Rectal smooth muscle tissue (tissue), 1 donor: ENCODE data around the gene ISLR.

Experiments
- H3K27ac ChIP-seq: one replicate; pipeline ENCODE4 v1.7.0; 2013; ENCODE audit warnings: low read depth, low read length, inconsistent platforms
- H3K27me3 ChIP-seq: one replicate; pipeline ENCODE4 v1.7.0; 2013; ENCODE audit warnings: low read length; ENCODE audit not compliant: control insufficient read depth, insufficient read depth
- H3K36me3 ChIP-seq: one replicate; pipeline ENCODE4 v1.7.0; 2013; ENCODE audit warnings: low read length; ENCODE audit not compliant: control insufficient read depth, insufficient read depth
- H3K4me1 ChIP-seq: one replicate; pipeline ENCODE4 v1.7.0; 2013; ENCODE audit warnings: low read length; ENCODE audit not compliant: control insufficient read depth, insufficient read depth
- H3K4me3 ChIP-seq: one replicate; pipeline ENCODE4 v1.7.0; 2013; ENCODE audit warnings: low read length
- H3K9ac ChIP-seq: one replicate; pipeline ENCODE4 v1.7.0; 2013; ENCODE audit warnings: low read length

Gene ISLR

DNA sequence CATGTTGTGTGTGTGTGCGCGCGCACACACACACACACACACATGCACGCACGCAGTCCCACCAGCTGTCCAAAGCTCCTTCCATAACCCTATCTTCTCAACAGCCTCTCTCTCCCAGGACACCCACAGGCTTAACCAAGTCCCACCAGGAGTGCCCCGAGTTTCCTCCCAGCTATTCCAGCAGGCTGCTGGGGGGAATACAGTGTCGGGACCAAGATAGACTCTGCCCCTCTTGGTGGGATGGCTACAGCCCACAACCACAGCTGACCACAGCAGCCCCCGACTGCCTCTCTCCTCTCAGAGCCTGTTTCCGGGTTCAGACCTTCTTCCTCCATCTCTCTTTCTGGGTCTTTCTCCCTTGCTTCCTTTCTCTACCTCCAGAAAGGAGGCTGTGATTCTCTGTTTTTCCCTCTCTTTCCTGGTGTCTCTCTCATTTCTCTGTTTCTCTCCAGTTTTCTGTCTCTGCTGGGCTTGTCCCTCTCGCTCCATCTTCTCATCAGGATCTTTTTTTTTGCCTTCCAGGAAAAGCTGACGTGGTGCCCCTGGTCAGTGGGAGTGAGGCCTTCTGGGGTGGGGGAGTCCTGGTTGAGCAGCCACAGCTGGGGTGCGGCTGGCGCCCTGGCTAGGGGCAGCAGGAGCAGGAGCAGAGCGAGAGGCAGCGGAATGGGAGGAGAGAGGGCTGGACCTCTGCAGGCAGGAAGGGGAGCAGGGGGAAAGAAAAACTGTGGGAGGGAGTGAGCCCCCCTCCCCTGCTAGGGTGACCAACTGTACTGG is 3.3 kb upstream of the ISLR start:
- Histone ChIP-seq H3K27ac (no peak overlapping the region), H3K4me1 (peaks cover 23% of the 10 kb centered on the region)

DNA sequence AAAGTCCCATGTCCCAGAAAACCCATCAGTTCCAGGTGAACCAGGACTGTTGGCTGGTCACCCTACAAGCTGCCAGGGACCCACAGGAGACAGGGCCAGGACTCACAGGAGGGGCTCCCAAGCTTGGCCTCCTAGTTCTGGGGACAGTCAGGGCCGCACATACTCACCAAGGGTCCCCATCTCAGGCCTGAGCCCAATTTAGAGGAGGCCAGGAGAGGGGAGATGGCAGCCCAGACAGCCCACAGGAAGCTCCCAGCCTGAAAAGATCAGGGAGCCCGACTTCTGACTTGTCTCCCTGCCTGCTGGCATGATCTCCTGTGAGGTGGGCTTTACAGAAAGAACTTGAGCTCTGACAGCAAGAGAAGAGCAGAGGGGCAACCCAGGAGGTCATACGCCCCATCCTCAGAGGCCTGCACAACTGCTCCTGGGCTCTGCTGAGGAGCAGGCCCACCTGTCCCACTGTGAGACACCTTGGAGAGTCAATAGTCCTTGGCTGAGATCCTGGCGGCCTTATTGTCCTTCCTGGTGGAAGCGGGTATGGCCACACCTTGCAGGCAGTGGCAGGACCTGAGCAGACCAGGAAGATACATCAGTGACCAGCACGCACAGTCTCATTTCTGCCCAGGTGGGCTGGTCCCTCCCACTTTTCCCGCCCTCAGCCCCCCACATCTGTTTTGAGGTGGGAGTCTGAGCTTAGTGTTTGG is 2.5 kb upstream of the ISLR start:
- Histone ChIP-seq H3K36me3 (no peaks in the 10 kb centered on the region), H3K27ac (no peak overlapping the region), H3K4me3 (no peak overlapping the region), H3K27me3 (no peaks in the 10 kb centered on the region), H3K4me1 (peaks cover 24% of the 10 kb centered on the region), H3K9ac (no peak overlapping the region)

More for the DNA sequence above, 3.3 kb upstream of the ISLR start:
- H3K36me3 ChIP-seq: no peaks in the 10 kb centered on the region
- no peak overlapping the region for H3K4me3 ChIP-seq
- no peaks in the 10 kb centered on the region for H3K27me3 ChIP-seq
- H3K9ac ChIP-seq: no peak overlapping the region

DNA sequence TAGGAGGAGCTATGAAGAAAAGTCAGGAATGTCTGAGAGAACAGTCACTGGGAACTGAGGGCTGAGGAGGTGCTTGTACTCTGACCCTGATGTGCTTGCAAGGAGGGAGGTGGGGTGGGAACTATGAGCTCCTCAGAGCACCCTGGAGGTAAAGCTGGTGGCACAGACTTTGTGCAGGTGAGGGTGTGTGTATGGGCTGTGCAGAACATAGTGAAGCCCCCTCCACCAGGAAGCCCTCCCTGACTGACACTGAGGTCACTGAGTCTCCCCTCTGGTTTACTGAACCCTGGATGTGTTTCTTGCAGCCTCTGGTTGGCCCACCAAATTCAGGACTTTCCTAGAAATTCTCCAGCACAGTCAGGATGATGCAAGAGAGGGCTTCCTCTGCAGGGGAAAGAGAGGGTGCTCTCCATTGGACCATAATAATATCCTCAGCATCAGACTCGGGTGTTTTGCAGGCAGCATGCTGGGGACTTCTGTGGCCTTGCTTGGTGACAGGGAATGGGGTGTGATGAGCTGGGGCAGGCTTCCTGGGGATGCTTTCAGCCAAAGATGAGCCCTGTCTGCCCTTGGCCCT is 1.5 kb upstream of the ISLR start:
- H3K4me3 ChIP-seq: no peak overlapping the region
- H3K27me3 ChIP-seq: no peaks in the 10 kb centered on the region
- peaks cover 30% of the 10 kb centered on the region for H3K4me1 ChIP-seq
- H3K36me3 ChIP-seq: no peaks in the 10 kb centered on the region
- H3K27ac ChIP-seq: peak overlapping the region; percentile 40
- no peak overlapping the region for H3K9ac ChIP-seq

DNA sequence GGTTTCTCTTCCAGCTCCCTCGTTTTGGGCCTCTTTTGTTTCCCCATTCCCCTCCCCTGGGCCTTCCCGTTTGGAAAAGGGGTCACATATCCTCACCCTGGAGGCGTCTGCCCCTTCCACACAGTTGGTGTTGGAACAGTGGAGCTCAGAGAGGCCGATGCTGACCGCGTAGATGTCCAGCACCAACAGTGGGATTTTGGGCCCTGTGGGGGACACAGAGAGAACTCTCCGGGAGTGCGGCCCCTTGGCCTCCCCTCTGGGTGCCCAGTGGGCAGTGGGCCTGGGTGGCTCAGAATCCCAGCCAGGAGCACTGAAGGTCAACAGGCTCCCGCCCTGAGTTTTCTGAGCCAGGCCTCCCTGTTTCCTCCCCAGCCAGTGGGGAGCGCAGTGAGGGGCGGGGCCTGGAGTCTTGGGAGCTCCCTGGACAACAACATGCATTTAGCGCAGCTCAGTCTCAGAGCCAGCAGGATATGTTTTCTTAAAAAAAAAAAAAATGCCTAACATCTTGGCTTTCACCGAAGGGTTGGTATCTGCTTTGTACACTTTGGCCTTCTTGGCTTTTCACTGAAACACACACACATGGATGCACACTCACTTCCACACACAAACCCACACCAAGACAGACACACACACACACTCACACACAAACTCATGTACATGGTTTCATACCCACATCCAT is 670 bp upstream of the ISLR start:
- peaks cover 30% of the 10 kb centered on the region for H3K4me1 ChIP-seq
- H3K9ac ChIP-seq: no peak overlapping the region
- H3K27ac ChIP-seq: peak overlapping the region; percentile 77
- H3K36me3 ChIP-seq: no peaks in the 10 kb centered on the region
- peak overlapping the region; percentile 47 for H3K4me3 ChIP-seq
- no peaks in the 10 kb centered on the region for H3K27me3 ChIP-seq

DNA sequence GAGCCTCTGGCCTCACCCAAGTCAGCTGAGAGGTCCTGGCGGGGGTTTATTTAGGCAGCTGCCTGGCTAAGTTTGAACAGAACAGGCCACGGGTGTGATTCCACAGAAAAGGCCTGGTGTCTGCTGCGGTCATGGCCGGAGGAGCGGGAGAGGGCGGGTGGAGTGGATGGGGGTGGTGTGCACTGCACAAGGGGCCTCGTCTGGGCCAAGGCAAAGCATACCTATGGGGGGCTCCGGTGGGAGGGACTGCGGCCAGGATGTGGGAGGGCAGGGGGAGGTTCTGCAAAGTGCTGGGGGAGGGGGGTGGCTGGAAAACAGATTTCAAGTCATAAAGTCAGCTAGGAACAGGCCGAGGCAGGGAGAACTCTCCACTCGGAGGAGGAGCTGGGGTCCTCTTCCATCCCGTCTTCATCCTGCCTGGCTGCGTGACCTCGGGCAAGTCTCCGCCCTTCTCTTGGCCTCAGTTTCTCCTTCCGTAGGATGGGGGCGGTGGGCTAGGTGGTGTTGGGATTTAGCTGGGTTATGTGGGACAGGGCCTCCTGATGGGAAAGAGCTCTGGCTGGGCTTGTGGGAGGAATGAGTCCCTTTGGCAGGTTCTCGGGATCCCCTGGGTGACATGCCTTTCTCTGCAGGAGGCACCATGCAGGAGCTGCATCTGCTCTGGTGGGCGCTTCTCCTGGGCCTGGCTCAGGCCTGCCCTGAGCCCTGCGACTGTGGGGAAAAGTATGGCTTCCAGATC is 878 bp downstream of the ISLR start:
- Histone ChIP-seq H3K4me3 (peak overlapping the region; percentile 60), H3K9ac (no peak overlapping the region), H3K4me1 (peaks cover 32% of the 10 kb centered on the region), H3K27ac (peak overlapping the region; percentile 77), H3K36me3 (no peaks in the 10 kb centered on the region), H3K27me3 (no peaks in the 10 kb centered on the region)

DNA sequence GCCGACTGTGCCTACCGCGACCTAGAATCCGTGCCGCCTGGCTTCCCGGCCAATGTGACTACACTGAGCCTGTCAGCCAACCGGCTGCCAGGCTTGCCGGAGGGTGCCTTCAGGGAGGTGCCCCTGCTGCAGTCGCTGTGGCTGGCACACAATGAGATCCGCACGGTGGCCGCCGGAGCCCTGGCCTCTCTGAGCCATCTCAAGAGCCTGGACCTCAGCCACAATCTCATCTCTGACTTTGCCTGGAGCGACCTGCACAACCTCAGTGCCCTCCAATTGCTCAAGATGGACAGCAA is 1.4 kb downstream of the ISLR start:
- no peaks in the 10 kb centered on the region for H3K36me3 ChIP-seq
- no peaks in the 10 kb centered on the region for H3K27me3 ChIP-seq
- H3K9ac ChIP-seq: no peak overlapping the region
- H3K4me3 ChIP-seq: peak overlapping the region; percentile 60
- peaks cover 33% of the 10 kb centered on the region for H3K4me1 ChIP-seq
- H3K27ac ChIP-seq: peak overlapping the region; percentile 77

DNA sequence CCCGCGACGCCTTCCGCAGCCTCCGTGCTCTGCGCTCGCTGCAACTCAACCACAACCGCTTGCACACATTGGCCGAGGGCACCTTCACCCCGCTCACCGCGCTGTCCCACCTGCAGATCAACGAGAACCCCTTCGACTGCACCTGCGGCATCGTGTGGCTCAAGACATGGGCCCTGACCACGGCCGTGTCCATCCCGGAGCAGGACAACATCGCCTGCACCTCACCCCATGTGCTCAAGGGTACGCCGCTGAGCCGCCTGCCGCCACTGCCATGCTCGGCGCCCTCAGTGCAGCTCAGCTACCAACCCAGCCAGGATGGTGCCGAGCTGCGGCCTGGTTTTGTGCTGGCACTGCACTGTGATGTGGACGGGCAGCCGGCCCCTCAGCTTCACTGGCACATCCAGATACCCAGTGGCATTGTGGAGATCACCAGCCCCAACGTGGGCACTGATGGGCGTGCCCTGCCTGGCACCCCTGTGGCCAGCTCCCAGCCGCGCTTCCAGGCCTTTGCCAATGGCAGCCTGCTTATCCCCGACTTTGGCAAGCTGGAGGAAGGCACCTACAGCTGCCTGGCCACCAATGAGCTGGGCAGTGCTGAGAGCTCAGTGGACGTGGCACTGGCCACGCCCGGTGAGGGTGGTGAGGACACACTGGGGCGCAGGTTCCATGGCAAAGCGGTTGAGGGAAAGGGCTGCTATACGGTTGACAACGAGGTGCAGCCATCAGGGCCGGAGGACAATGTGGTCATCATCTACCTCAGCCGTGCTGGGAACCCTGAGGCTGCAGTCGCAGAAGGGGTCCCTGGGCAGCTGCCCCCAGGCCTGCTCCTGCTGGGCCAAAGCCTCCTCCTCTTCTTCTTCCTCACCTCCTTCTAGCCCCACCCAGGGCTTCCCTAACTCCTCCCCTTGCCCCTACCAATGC is 2.0 kb downstream of the ISLR start:
- no peak overlapping the region for H3K9ac ChIP-seq

DNA sequence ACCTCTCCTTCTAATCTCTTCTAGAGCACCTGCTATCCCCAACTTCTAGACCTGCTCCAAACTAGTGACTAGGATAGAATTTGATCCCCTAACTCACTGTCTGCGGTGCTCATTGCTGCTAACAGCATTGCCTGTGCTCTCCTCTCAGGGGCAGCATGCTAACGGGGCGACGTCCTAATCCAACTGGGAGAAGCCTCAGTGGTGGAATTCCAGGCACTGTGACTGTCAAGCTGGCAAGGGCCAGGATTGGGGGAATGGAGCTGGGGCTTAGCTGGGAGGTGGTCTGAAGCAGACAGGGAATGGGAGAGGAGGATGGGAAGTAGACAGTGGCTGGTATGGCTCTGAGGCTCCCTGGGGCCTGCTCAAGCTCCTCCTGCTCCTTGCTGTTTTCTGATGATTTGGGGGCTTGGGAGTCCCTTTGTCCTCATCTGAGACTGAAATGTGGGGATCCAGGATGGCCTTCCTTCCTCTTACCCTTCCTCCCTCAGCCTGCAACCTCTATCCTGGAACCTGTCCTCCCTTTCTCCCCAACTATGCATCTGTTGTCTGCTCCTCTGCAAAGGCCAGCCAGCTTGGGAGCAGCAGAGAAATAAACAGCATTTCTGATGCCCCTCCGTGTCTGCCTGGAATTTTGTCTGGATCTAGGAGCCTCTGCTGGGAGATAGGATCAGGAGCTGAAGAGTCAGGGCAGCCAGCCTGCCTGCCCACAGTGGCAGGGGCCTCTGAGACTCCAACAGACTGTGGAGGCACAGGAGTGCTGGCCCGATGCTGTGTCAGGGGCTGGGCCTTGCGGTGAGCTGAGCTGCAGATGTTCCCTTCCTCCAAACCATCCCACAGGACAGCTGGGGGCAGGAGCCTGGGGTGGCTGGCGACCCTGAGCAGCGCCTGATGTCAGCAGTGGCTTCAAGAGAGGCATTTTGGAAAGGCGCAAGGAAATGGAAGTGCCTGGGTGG is 3.0 kb downstream of the ISLR start:
- Histone ChIP-seq H3K4me1 (peaks cover 33% of the 10 kb centered on the region), H3K27ac (no peak overlapping the region), H3K36me3 (no peaks in the 10 kb centered on the region), H3K9ac (no peak overlapping the region), H3K4me3 (peak overlapping the region; percentile 25), H3K27me3 (no peaks in the 10 kb centered on the region)

More for the DNA sequence above, 2.0 kb downstream of the ISLR start:
- Histone ChIP-seq H3K27ac (no peak overlapping the region), H3K36me3 (no peaks in the 10 kb centered on the region), H3K4me1 (peaks cover 33% of the 10 kb centered on the region), H3K27me3 (no peaks in the 10 kb centered on the region), H3K4me3 (peak overlapping the region; percentile 60)

DNA sequence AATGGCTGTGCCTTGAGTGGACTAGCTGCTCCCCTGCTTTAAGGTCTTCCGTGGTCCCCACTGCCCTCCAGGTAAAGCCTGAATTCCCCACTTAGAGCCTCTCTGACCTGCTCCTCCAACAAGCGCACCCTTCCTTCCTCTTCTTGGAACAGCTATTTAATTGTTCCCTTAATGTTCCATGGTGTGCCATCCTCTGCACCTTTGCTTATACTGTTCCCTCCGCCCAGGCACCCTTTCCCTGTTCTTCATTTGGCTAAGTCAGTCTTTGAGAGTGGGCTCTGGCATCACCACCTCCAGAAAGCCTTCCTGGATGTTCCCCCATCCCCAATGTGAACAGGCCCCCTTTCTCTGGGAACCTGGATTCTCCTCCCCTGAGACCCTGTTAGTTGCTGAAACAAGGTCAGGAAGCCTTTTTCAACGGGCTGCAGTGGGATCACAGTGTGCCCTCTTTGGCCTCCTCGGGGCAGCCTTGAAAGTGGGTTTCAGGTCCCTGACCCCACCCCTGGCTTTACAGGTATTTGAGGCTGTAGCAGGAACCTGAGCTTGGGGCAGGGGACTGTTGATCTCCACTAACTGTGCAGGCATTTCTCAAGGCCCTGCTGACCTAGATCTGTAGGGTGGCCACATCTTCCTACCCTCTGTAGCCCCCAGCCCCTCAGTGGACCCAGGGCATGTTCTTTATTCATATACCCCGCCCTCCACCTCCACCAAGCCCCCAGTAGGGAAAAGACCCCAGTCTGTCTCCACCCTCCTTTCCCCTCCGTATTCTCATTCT is 5.0 kb downstream of the ISLR start:
- H3K27me3 ChIP-seq: no peaks in the 10 kb centered on the region
- no peak overlapping the region for H3K4me3 ChIP-seq
- peak overlapping the region; percentile 24 for H3K27ac ChIP-seq
- H3K9ac ChIP-seq: no peak overlapping the region
- H3K36me3 ChIP-seq: no peaks in the 10 kb centered on the region
- peaks cover 19% of the 10 kb centered on the region for H3K4me1 ChIP-seq

DNA sequence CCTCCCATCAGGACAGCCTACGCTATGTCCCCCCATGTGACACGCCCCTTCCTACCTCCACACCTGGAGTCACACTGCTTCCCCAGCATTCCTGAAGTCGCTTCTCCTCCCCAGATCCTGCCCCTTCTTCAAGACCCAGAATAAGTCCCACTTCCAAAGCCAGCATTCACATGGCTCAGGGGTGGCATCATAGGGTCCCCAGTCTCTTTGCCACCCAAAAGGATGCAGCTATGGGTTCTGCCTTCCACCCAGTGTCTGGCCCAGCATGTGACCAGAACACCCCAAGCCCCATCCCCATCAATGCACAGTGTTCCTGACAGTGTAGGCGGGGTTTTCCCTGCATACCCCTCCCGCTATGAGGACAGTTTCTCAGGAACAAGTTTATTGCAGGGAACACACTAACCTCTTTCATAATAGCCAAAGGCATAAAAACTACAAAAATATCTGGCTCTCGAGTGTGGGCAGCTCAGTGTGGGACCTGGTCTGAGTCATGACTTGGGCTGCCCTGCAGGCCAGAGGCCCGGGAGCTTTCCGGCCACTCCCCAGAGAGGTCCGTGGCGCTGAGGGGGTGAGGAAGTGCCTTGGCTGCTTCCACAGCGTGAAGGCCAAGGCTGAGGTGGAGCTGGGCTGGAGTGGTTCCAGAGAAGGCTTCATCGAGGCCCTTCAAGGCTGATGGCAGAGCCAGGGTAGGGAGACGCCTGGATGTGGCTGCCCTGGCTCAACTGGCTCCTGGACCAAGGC is 5.8 kb downstream of the ISLR start:
- H3K4me3 ChIP-seq: no peak overlapping the region
- H3K9ac ChIP-seq: no peak overlapping the region
- H3K36me3 ChIP-seq: no peaks in the 10 kb centered on the region
- no peaks in the 10 kb centered on the region for H3K27me3 ChIP-seq
- peak overlapping the region; percentile 24 for H3K27ac ChIP-seq
- H3K4me1 ChIP-seq: peaks cover 16% of the 10 kb centered on the region
